ENCODE results near the gene RASAL3. TPM values are rescaled to one million over a fixed set of nuclear protein-coding genes. Genes with fewer than 3 reads are reported as not detected.

The RASAL3 gene
- total RNA-seq, 1 experiment from 2014 or later = 1.1 TPM

DNA sequence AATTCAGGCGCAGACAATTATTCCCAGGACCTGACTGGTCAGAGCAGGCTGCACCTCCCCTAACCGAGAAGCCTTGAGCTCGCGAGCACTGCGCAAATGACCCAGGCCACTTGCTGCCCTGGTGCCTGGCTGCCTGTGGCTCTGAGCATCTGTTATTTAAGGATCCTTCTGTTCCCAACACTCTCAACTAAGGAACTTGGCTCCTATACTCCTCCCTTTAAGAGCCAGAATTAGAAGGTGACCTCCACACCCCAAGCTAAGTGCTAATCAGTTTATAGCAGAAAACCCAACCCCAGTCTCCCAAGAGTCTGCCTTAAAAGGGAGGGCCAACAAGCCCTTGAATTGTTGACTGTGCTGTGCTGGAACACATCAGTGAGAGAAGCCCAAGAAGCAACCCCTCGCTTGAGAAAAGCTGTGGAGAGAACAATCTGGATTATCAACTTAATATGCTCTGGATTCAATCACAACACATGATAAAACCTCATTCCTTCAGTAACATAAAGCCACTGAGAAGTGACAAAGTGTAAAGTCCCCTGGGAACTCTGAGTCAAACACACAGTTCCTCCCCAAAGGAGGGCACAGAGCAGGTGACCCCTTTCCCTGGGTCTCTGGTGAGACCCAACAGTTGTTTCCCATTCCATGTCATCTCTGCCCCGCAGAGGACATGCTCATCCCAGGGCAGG, 60.1 kb downstream of the RASAL3 start:
- H3K27ac ChIP-seq (ENCODE audit: low read depth, low read length, poor library complexity, severe bottlenecking) = peak overlapping the region; percentile 24
- POLR2A ChIA-PET (ENCODE audit: low non-redundant PET) = interaction anchor here (0.5 kb wide), 1 partner anchor 183 kb away, joined by 3 read pairs; no protein-coding TSS in a partner anchor

DNA sequence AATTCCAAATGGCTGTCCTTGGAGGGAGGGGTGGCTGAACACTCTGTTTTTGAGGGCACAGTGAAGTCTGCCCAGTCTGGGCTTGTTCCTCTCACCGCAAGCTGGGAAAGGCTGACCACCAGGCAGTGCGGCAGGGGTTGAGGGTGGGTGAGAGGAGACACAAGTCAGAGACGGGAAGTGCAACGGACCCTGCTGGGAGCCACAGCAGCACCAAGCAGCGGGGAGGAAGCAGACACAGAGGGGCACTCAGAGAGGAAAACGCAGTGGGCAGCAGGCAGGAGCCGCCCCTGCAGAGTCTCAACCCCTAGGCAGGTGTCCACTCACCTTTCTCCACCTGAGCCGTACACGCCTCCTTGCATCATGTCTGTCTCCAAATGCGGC, 61.2 kb downstream of the RASAL3 start:
- peak overlapping the region; percentile 23 for H3K27ac ChIP-seq (ENCODE audit: low read depth, low read length, poor library complexity, severe bottlenecking)
- BruUV-seq (replicated peaks) = no TSS peak
- CTCF ChIA-PET = no interaction called here
- peaks cover 65% of the 10 kb centered on the region for H3K36me3 ChIP-seq (ENCODE audit: insufficient read depth, low read length, poor library complexity, severe bottlenecking)
- no peak overlapping the region for H3K4me3 ChIP-seq (ENCODE audit: low read depth, low read length, poor library complexity, severe bottlenecking)
- peaks cover 4% of the 10 kb centered on the region for H3K4me1 ChIP-seq (ENCODE audit: insufficient read depth, low read length, poor library complexity, severe bottlenecking)
- H3K9me3 ChIP-seq (ENCODE audit: low read depth, low read length, poor library complexity, severe bottlenecking) = no peaks in the 10 kb centered on the region
- TF ChIP-seq, protein P1, sequence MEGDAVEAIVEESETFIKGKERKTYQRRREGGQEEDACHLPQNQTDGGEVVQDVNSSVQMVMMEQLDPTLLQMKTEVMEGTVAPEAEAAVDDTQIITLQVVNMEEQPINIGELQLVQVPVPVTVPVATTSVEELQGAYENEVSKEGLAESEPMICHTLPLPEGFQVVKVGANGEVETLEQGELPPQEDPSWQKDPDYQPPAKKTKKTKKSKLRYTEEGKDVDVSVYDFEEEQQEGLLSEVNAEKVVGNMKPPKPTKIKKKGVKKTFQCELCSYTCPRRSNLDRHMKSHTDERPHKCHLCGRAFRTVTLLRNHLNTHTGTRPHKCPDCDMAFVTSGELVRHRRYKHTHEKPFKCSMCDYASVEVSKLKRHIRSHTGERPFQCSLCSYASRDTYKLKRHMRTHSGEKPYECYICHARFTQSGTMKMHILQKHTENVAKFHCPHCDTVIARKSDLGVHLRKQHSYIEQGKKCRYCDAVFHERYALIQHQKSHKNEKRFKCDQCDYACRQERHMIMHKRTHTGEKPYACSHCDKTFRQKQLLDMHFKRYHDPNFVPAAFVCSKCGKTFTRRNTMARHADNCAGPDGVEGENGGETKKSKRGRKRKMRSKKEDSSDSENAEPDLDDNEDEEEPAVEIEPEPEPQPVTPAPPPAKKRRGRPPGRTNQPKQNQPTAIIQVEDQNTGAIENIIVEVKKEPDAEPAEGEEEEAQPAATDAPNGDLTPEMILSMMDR (conservative IDR thresholded peaks at IDR 0.05; ENCODE audit: low read depth, low read length) = no peak
- TF ChIP-seq EZH2 (IDR thresholded peaks at IDR 0.05; ENCODE audit: borderline replicate concordance, low read depth, low read length, poor library complexity, severe bottlenecking) = no peak
- POLR2A ChIA-PET (ENCODE audit: low non-redundant PET) = interaction anchor here (0.5 kb wide), 1 partner anchor 11 kb away, joined by 12 read pairs; no protein-coding TSS in a partner anchor
- DNase-seq (ENCODE audit: low spot score) = no peak
- H3K27me3 ChIP-seq (replicated peaks; ENCODE audit: insufficient read depth, low read depth, low read length, poor library complexity) = no peaks in the 10 kb centered on the region
- intact Hi-C loops (cut with micrococcal nuclease; ENCODE audit: unreplicated experiment) = no loop called here

More for the DNA sequence above, 60.1 kb downstream of the RASAL3 start:
- no peak overlapping the region for H3K4me3 ChIP-seq (ENCODE audit: low read depth, low read length, poor library complexity, severe bottlenecking)
- no peaks in the 10 kb centered on the region for H3K9me3 ChIP-seq (ENCODE audit: low read depth, low read length, poor library complexity, severe bottlenecking)
- no TSS peak for BruUV-seq (replicated peaks)
- intact Hi-C loops (cut with micrococcal nuclease; ENCODE audit: unreplicated experiment) = no loop called here
- H3K27me3 ChIP-seq (replicated peaks; ENCODE audit: insufficient read depth, low read depth, low read length, poor library complexity) = no peaks in the 10 kb centered on the region
- TF ChIP-seq, protein P1 (conservative IDR thresholded peaks at IDR 0.05; ENCODE audit: low read depth, low read length) = no peak
- TF ChIP-seq EZH2 (IDR thresholded peaks at IDR 0.05; ENCODE audit: borderline replicate concordance, low read depth, low read length, poor library complexity, severe bottlenecking) = no peak
- peaks cover 4% of the 10 kb centered on the region for H3K4me1 ChIP-seq (ENCODE audit: insufficient read depth, low read length, poor library complexity, severe bottlenecking)
- H3K36me3 ChIP-seq (ENCODE audit: insufficient read depth, low read length, poor library complexity, severe bottlenecking) = peaks cover 61% of the 10 kb centered on the region
- CTCF ChIA-PET = no interaction called here
- DNase-seq (ENCODE audit: low spot score) = no peak

DNA sequence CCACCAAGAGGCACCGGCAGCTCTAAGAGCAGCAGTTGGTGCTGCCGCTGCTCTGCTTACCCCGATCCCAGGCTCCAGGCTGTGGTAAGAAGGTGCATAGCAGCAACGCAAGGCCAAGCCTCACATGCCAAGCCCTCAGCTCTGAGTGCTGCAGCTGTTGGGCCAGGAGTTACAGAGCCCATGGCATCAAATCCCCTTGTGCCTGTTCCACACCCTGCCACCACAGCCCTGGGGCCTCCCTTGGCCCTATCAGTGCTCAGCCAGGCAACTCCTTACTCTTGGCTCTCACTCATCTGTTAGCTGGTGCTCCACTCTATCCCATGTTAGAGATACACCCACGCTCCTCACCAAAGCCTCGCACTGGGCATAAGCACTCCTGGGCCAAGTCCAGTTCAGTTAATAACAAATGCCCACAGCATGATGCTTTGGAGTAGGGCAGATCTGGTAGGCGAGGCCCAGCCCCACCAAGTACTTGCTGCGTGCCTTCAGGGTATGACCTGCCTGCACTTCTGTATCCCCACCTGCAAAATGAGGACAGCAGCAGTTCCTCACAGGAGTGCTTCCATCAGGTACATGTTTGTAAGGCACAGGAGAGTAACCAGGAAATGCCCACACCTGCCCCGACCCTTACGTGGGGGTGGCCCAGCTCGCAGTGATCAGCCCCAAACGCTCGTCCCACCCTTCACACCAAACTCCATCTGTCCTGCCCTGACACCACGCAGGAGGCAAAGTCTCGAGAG, 61.8 kb downstream of the RASAL3 start:
- ChIA-PET CTCF (no interaction called here), POLR2A (ENCODE audit: low non-redundant PET) (interaction anchor here (0.5 kb wide), 1 partner anchor 12 kb away, joined by 12 read pairs; no protein-coding TSS in a partner anchor)
- no TSS peak for BruUV-seq (replicated peaks)
- TF ChIP-seq, protein P1 (conservative IDR thresholded peaks at IDR 0.05; ENCODE audit: low read depth, low read length) = no peak
- TF ChIP-seq EZH2 (IDR thresholded peaks at IDR 0.05; ENCODE audit: borderline replicate concordance, low read depth, low read length, poor library complexity, severe bottlenecking) = no peak
- Histone ChIP-seq H3K4me1 (ENCODE audit: insufficient read depth, low read length, poor library complexity, severe bottlenecking) (peaks cover 4% of the 10 kb centered on the region), H3K36me3 (ENCODE audit: insufficient read depth, low read length, poor library complexity, severe bottlenecking) (peaks cover 65% of the 10 kb centered on the region), H3K9me3 (ENCODE audit: low read depth, low read length, poor library complexity, severe bottlenecking) (no peaks in the 10 kb centered on the region), H3K27ac (ENCODE audit: low read depth, low read length, poor library complexity, severe bottlenecking) (peak overlapping the region; percentile 23), H3K27me3 (replicated peaks; ENCODE audit: insufficient read depth, low read depth, low read length, poor library complexity) (no peaks in the 10 kb centered on the region), H3K4me3 (ENCODE audit: low read depth, low read length, poor library complexity, severe bottlenecking) (no peak overlapping the region)
- no peak for DNase-seq (ENCODE audit: low spot score)
- intact Hi-C loops (cut with micrococcal nuclease; ENCODE audit: unreplicated experiment) = no loop called here

Small RNAs within 50 kb of the gene (microRNA-seq; reads per million reads assigned to microRNA genes)
- gene MIR1470 = not detected

Other genes starting within 250 kb of the RASAL3 start
- 0.73 and 1.2 TPM in 2 replicates for gene EPHX3, start 232.1 kb downstream of the RASAL3 start, total RNA-seq (2021)
- gene BRD4, start 132.0 kb downstream of the RASAL3 start, total RNA-seq (2021) = 174 and 178 TPM in 2 replicates
- 46.8 and 48.4 TPM in 2 replicates for gene AKAP8, start 84.8 kb downstream of the RASAL3 start, total RNA-seq (2021)
- gene AKAP8L, start 45.6 kb downstream of the RASAL3 start, total RNA-seq (2021) = 132 and 147 TPM in 2 replicates
- gene WIZ, start 14.6 kb downstream of the RASAL3 start, total RNA-seq (2021) = 72.3 and 73.7 TPM in 2 replicates
- 3.5 and 4.7 TPM in 2 replicates for gene PGLYRP2, start 15.0 kb upstream of the RASAL3 start, total RNA-seq (2021)
- 78.3 and 79.7 TPM in 2 replicates for gene CYP4F22, start 44.0 kb upstream of the RASAL3 start, total RNA-seq (2021)
- gene CYP4F8, start 150.7 kb upstream of the RASAL3 start, total RNA-seq (2021) = not detected in 2 replicates
- not detected in 2 replicates for gene CYP4F3, start 176.4 kb upstream of the RASAL3 start, total RNA-seq (2021)
- not detected in 2 replicates for gene CYP4F12, start 208.5 kb upstream of the RASAL3 start, total RNA-seq (2021)

All from A673 (cell line).